C4-2B (cell line): ENCODE data around the gene POLR2B.

Experiments used
- CTCF ChIP-seq: fragments of 450-650 bp; conservative IDR thresholded peaks from 2 replicates; pipeline ENCODE4 v1.5.1; 2017; ENCODE audit warnings: mild to moderate bottlenecking
- ZFX ChIP-seq: fragments of 450-650 bp; IDR thresholded peaks from 2 replicates; pipeline ENCODE4 v1.6.1; 2017

GRCh38 chr4:57051095-57051494 is 72.4 kb downstream of the POLR2B start:
- no peak for TF ChIP-seq CTCF
- no peak for TF ChIP-seq ZFX
